HK-2 (cell line): ENCODE data around the gene SUGCT.
"Not testable (repeated sequence)": the region's sequence is repeated elsewhere in the genome, so short reads cannot be mapped to it uniquely, and the experiment has no call there.

Experiments
- DNase-seq: peaks from one replicate; pipeline ENCODE4 v3.0.0-alpha.2; 2018; ENCODE audit not compliant: unreplicated experiment

Gene SUGCT

GRCh38 chr7:40199076-40199802 lies 64.4 kb downstream of the SUGCT start:
- no peak for DNase-seq

- DNase-seq, result no peak
Measured at GRCh38 chr7:40200791-40201190, 66.0 kb downstream of the SUGCT start.

- DNase-seq, result no peak
Measured at GRCh38 chr7:40202851-40203250, 68.0 kb downstream of the SUGCT start.

- no peak for DNase-seq
Measured at GRCh38 chr7:40204581-40204980, 69.8 kb downstream of the SUGCT start.

- DNase-seq, result no peak
Measured at GRCh38 chr7:40205992-40206391, 71.2 kb downstream of the SUGCT start.

- no peak for DNase-seq
Measured at GRCh38 chr7:40211276-40212003, 76.6 kb downstream of the SUGCT start.

GRCh38 chr7:40213291-40213690 lies 78.5 kb downstream of the SUGCT start:
- no peak for DNase-seq

- DNase-seq, result no peak
Measured at GRCh38 chr7:40213856-40214255, 79.1 kb downstream of the SUGCT start.

GRCh38 chr7:40218612-40219011 lies 83.8 kb downstream of the SUGCT start:
- DNase-seq, result not testable (repeated sequence)

GRCh38 chr7:40219917-40220316 lies 85.1 kb downstream of the SUGCT start:
- no peak for DNase-seq

- no peak for DNase-seq
Measured at GRCh38 chr7:40220421-40220911, 85.7 kb downstream of the SUGCT start.

GRCh38 chr7:40221836-40222235 lies 87.0 kb downstream of the SUGCT start:
- peak; percentile 68 for DNase-seq

GRCh38 chr7:40223451-40224127 lies 88.8 kb downstream of the SUGCT start:
- DNase-seq, result no peak

GRCh38 chr7:40230101-40230500 lies 95.3 kb downstream of the SUGCT start:
- DNase-seq, result no peak

- no peak for DNase-seq
Measured at GRCh38 chr7:40231796-40232195, 97.0 kb downstream of the SUGCT start.

GRCh38 chr7:40232242-40232893 lies 97.6 kb downstream of the SUGCT start:
- DNase-seq, result no peak

- DNase-seq, result no peak
Measured at GRCh38 chr7:40234046-40234445, 99.2 kb downstream of the SUGCT start.

GRCh38 chr7:40234666-40235065 lies 99.9 kb downstream of the SUGCT start:
- DNase-seq, result no peak

GRCh38 chr7:40237731-40238130 lies 102.9 kb downstream of the SUGCT start:
- no peak for DNase-seq

- no peak for DNase-seq
Measured at GRCh38 chr7:40239755-40240303, 105.0 kb downstream of the SUGCT start.

GRCh38 chr7:40243076-40243475 lies 108.3 kb downstream of the SUGCT start:
- no peak for DNase-seq

GRCh38 chr7:40244226-40244625 lies 109.4 kb downstream of the SUGCT start:
- DNase-seq, result no peak
